Upper lobe of left lung (tissue), 4 donors: ENCODE results near the gene ENOSF1.

Experiments
- POLR2AphosphoS5 ChIP-seq, 2 donors: sonication (generic); formaldehyde crosslinking; IDR thresholded peaks; one replicate each; pipeline ENCODE4 v1.5.1; 2017; ENCODE audit warnings: antibody characterized with exemption in 2 of 2
- TF ChIP-seq, protein P1 (sequence below), 6 experiments: fragments of 450-650 bp in 4 of 6; fragments of 200-600 bp in 2 of 6; sonication (generic) in 2 of 6; IDR thresholded peaks; one replicate each; pipeline ENCODE4 v1.5.1; 2016 to 2019; ENCODE audit warnings: antibody characterized with exemption in 6 of 6

DNA sequence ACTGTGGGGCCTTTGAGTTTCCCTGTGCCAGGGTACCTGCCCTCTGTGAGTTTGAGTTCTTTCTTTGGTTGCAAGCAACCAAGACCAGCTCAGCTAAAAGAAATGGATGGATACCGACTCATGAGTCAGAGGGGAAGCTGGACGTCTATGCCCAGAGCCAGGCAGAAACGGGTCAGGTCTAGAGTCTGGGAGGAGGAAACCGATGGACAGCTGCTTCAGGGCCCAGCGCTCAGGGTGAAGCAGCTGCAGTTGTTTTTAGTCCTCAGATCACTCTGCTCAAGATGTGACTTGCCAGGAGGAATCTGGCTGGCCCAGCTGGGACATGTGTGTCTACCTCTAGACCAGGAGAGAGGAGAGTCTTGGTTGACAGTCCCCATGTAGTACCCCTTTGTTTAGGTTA lies 65.1 kb downstream of the ENOSF1 start:
- TF ChIP-seq POLR2AphosphoS5 (IDR thresholded peaks at IDR 0.05) = no peak
- TF ChIP-seq, protein P1, sequence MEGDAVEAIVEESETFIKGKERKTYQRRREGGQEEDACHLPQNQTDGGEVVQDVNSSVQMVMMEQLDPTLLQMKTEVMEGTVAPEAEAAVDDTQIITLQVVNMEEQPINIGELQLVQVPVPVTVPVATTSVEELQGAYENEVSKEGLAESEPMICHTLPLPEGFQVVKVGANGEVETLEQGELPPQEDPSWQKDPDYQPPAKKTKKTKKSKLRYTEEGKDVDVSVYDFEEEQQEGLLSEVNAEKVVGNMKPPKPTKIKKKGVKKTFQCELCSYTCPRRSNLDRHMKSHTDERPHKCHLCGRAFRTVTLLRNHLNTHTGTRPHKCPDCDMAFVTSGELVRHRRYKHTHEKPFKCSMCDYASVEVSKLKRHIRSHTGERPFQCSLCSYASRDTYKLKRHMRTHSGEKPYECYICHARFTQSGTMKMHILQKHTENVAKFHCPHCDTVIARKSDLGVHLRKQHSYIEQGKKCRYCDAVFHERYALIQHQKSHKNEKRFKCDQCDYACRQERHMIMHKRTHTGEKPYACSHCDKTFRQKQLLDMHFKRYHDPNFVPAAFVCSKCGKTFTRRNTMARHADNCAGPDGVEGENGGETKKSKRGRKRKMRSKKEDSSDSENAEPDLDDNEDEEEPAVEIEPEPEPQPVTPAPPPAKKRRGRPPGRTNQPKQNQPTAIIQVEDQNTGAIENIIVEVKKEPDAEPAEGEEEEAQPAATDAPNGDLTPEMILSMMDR (IDR thresholded peaks at IDR 0.05) = no peak
